Measurements from ENCODE around the gene ZNF524.

ZNF524 gene

DNA sequence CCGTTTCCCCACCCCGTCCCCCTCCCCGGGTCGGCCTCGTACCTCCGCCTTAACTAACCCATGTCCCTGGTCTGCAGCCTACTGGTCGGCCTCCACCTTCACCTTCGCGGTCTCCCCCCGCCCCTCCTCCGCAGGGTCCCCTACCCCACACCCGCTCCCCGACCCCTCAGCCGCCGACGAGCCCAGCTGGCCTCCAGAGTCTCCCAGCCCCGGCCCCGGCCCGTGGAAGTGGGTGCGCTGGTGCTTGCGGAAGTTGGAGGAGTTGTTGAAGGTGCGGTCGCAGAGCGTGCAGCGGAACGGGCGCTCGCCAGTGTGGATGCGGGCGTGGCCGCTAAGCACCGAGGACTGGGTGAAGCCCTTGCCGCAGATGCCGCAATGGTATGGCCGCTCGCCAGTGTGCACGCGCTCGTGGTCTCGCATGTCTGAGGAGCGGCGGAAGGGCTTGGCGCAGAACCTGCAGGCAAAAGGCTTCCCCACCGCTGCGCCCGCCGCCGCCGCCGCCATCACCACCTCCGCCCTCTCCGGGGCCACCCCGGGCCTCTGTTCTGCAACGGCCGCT, 21.7 kb downstream of the ZNF524 start:
- no peak for ATAC-seq

DNA sequence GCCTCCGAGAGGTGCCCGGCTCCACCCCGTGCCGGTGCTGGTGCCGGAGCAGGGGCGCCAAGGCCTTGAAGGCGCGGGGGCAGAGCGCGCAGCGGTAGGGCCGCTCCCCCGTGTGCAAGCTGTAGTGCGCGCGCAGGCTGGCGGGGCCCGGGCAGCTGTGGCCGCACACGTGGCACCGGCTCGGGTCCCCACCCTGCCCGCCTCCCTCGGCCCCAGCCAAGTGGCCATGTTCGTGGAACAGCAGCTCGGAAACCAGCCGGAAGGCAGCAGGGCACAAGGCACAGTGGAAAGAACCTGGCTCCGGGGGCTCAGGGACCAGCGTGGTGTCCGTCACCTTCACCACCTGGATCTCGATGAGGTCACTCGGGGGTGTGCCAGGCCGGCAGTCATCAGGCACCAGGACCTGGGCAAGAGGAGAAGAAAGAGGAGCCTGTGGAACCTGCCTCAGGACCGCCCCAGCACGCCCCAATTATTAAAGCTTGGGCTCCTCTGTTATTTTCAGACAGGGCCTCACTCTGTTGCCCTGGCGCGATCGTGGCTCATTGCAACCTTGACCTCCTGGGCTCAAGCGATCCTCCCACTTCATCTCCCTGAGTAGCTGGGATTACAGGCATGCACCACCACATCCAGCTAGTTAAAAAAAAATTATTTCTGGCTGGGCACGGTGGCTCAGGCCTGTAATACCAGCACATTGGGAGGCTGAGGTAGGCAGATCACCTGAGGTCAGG, 22.3 kb downstream of the ZNF524 start:
- ATAC-seq: no peak

- no peak for ATAC-seq
These were observed 23.0 kb downstream of the ZNF524 start for GRCh38 chr19:55623130-55623529.

GRCh38 chr19:55623561-55623960, 23.5 kb downstream of the ZNF524 start:
- ATAC-seq: no peak

GRCh38 chr19:55624109-55625003, 24.3 kb downstream of the ZNF524 start, which contains the start of gene ZNF784:
Gene ZNF784, minus strand, starts transcription at chr19:55624566. Its CDS starts 5 bp downstream, at chr19:55624561.
- ATAC-seq: peak; percentile 72 to 80

- ATAC-seq: no peak
These were observed 24.9 kb downstream of the ZNF524 start for GRCh38 chr19:55625004-55625326.

- ATAC-seq: peak; percentile 33 to 64
These were observed 26.3 kb downstream of the ZNF524 start for GRCh38 chr19:55626350-55626749.

DNA sequence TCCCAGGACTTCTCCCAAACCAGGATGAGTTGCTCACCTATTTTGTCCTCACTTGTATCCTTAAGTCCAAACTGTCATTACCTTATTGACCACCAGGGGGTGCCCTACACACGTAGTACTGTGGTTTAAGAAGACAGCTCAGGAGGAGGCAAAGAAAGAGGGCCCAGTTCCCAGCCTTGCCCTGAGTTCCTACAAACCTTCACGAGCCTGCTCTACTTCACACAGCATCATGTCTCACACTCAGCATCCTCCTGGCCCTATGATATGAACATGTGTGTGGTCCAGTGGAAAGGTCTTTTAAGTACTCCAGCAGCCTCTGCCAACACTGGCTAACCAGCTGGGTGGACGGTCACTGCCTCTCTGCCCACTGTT, 32.4 kb downstream of the ZNF524 start:
- ATAC-seq: peak; percentile 33 to 48

DNA sequence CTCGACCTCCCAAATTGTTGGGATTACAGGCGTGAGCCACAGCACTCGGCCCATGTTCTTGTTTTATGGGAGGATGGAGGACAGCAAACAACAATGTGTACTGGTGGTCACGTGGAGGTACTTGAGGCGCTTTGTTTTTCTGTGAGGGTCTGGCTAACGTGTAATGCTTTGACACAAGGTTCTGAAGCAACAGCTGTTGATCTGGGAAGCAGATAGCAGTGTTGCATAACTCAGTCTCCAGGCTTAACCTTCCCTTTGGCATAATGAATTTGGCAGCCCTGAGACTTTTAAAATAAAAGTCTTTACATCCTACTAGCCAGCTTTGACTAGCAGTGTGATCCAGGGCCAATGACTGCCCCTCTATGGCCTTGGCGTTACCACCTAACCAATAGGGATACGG, 33.8 kb downstream of the ZNF524 start:
- ATAC-seq: no peak

- ATAC-seq: peak; percentile 22 to 37
These were observed 35.2 kb downstream of the ZNF524 start for GRCh38 chr19:55635334-55635717.

GRCh38 chr19:55635856-55636440, 35.9 kb downstream of the ZNF524 start:
- ATAC-seq: no peak

DNA sequence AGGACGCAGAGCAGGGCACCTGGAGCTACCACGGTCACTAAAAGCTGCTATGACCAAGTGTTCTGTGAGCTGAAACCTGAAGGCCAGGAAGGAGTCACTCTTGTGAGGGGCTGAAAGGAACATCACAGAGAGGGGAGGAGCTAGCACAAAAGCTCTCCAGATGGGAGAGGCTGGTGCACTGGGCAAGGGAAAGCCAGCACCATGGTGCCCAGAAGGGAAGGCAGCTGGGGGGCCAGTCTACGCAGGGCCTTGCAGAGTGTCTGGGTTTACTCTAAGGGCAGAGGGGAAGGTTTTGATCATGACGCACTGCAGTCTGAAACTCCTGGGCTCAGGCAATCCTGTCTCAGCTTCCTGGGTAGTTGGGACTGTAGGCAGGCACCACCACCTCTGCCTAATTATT, 36.6 kb downstream of the ZNF524 start:
- no peak for ATAC-seq

DNA sequence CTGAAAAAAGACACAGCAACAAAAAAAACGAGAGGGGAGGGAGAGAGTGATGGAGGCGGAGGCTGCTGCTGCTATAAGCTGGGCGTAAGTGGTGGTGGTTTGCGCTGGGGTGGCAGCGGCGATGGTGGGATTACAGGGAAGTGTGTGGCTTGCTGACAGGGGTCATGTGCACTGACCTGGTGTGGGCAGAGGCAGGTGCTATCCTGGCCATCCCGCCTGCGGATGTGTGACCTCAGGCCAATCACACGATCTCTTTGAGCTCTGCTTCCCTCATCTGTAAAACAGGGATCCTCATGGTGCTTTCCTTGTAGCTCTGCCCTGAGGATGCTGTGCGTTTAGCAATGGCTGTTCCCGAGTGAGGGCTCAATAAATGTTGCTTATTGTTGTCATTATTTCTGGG, 37.4 kb downstream of the ZNF524 start:
- ATAC-seq: no peak

DNA sequence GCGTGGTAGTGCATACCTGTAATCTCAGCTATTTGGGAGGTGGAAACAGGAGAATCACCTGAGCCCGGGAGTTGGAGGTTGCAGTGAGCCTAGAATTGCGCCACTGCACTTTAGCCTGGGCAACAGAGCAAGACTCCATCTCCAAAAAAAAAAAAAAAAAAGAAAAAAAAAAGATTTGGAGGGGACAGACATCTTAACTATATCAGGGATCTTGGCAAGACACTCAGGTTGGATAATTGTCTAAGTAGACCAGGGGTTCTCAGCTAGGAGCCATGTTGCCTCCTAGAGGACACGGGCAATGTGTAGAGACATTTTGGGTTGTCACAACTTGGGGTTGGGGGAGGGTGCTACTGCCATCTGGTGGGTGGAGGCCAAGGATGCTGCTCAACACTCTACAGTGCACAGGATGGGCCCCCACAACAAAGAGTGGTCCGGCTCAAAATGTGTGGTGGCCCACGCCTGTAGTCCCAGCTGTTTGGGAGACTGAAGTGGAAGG, 38.8 kb downstream of the ZNF524 start:
- ATAC-seq: no peak

- peak; percentile 6 to 13 for ATAC-seq
These were observed 40.0 kb downstream of the ZNF524 start for GRCh38 chr19:55640043-55640576.

DNA sequence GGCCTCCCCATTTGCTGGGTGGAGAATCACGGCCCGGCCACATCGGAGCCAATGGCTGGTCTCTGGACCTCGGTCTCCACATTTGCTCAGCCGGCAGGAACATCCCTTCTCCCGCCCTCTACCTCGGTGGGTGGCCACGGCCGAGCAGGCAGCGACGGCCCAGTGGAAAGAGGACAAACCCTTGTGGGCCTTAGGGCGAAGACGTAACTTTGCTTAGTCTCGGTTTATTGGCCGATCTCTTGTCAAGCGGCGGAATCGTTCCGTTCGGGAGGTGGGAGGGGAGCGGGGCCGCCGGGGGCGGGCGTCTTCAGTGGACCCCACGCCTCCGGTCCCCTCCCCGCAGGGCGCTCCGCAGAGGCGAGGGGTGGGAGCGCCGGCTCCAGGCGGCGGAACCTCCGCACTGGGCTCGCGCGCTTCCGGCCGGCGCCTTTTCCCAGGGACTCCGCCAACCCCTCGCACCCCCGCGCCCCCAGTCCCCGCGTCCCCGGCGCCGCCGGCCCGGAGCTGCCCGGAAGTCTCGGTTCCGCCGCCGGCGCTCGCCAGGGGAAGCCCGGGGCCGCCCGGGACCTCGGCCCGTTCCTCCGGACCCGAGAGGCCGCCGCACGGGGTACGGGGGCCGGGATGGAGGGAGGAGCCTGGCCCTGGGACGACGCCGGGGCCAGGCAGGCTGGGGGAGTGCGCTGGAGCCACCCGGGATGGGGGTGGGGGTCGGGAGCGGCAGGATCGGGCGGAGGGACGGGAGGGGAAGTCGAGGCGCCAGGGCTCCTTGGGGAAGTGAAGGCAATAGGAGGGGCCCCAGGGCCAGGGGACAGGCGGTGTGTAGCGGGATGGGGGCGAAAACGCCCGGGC, 40.7 kb downstream of the ZNF524 start, which contains the start of gene ZNF580:
Gene ZNF580, plus strand, starts transcription at position 426 of the 849 bp plus-strand sequence. CDS start 1,507 bp downstream, outside the sequence.
- ATAC-seq: peak; percentile 30 to 31

DNA sequence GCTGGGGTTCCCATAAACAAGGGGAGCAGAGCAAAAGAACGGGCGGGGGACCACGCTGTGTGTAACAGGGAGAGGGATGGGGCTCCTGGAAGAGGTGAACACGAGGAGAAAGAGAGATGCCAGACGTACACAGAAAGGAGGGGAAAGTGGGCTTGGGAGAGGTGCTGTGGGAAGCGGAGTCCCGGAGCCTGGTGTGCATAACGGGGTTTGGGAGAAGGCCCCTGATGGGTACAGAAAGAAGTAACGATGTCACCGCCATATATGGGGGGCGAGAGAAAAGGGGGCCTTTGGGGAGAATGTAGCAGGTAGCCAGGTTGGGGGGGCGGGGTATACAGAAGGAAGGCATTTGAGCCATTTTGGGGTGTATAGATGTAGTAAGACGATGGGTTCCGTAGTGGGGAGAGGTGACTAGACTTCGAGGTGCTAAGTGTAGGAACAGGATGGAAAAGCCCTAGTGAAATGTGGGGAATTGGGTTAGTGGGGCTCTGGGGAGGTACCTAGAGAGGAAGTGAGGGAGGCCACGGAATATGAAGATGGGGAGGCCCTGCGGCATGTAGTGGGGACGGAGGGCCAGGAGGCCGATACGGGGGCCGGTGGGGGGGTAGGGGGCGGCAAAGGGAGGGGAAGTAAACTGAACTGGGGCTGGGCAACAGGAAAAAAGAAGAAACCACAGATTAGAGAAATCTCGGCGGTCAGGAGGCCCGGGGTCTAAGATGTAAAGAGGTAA, 41.5 kb downstream of the ZNF524 start:
- no peak for ATAC-seq

DNA sequence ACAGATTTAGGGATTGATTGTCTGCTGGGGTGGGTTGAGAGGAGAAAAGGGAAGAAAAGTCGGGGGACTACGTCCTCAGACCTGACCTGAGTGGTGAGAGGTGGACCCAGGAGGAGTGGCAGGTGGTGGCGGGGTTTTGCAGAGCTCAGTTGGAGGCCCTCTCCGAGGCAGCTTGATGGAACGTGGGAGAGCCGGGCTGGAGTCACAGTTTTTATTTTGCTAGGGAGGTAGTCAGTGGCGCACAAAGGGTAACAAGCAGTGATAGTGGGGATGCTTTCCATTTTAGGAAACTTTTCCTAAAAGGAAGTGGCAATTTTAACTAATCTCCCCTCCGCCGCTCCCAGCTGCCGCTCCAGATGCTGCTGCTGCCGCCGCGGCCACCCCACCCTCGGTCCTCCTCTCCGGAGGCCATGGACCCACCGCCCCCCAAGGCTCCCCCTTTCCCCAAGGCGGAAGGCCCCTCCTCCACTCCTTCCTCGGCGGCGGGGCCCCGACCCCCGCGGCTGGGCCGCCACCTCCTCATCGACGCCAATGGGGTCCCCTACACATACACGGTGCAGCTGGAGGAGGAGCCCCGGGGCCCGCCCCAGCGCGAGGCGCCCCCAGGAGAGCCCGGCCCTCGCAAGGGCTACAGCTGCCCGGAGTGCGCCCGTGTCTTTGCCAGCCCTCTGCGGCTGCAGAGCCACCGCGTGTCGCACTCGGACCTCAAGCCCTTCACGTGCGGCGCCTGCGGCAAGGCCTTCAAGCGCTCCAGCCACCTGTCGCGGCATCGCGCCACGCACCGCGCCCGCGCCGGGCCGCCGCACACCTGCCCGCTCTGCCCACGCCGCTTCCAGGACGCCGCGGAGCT, 42.3 kb downstream of the ZNF524 start:
- peak; percentile 5 to 9 for ATAC-seq

DNA sequence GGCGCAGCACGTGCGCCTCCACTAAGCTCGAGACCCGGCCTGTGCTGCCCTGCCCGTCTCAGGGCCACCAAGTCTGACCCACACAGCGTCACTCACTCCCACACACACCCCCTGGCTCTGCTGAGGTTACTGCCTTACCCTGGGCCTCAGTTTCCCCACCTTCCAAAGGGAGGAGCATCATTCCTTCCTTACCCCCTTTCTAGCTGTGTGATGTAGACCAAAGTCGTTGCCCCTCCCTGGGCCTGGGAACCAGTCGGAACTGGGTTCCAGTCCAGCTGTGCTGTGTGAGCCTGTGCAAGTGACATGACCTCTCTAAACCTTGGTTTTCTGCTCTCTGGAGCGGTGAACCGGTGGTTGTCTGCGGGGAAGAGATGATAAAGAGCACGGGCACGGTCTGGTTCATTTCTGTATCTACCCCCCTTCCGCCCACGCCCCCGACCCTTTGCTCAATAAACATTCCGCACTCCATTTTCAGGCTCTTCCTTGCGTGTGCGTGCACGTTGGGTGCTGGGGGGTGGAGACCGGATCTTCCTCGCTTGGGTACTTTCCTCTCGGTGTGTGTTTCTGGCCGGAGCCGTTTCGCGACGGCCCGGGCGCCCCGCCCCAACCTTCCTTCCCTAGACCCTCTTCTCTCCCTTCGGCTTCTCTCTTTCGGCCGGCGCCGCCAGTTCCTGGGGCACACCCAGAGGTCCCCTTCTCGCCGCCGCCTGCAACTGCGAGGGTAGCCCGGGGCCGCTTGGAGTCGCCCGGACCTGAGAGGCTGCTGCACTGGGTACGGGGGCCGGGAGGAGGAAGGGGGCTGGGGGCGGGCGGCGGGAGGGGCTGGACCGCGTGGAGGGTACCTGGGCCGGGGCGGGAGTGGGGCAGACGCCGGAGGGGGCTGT, 43.2 kb downstream of the ZNF524 start, which contains the start of gene ZNF581:
Gene ZNF581, plus strand, starts transcription at position 647 of the 884 bp plus-strand sequence. CDS start 923 bp downstream, outside the sequence.
- ATAC-seq: peak; percentile 58 to 69
